ENCODE results near the gene PRKCQ. TPM values are rescaled to one million over a fixed set of nuclear protein-coding genes. Genes with fewer than 3 reads are reported as not detected.

PRKCQ gene
- total RNA-seq = 16.5 TPM
- polyA plus RNA-seq (ENCODE audit: insufficient read depth in 1 of 8, insufficient read length in 8 of 8, low replicate concordance in 1 of 8) = 10 to 100 TPM in 7 of 8 donors, 1 to 10 TPM in 1; 8.4 to 21.9 (median 14.1) TPM
- long read RNA-seq, donor 1, partial matches to known transcripts = 0 of 1 reads
- long read RNA-seq, donor 1, other reads (novel, unspliced or antisense) = 0 of 1 reads
- long read RNA-seq, donor 2 = 0 reads
- long read RNA-seq, donor 3, partial matches to known transcripts = 6 of 13 reads
- long read RNA-seq, donor 3, other reads (novel, unspliced or antisense) = 6 of 13 reads
- long read RNA-seq, donor 4 = 0 reads
- long read RNA-seq, donor 5, partial matches to known transcripts = 10 of 10 reads
- long read RNA-seq, donor 5, other reads (novel, unspliced or antisense) = 0 of 10 reads
- long read RNA-seq, donor 6, partial matches to known transcripts = 0 of 5 reads
- long read RNA-seq, donor 6, other reads (novel, unspliced or antisense) = 5 of 5 reads
- long read RNA-seq, donor 7 = 0 reads
- long read RNA-seq, donor 8, partial matches to known transcripts = 0 of 1 reads
- long read RNA-seq, donor 8, other reads (novel, unspliced or antisense) = 0 of 1 reads
- long read RNA-seq, donor 9 = 0 reads
- long read RNA-seq, donor 10 = 0 reads
- long read RNA-seq, donor 11 = 0 reads

DNA sequence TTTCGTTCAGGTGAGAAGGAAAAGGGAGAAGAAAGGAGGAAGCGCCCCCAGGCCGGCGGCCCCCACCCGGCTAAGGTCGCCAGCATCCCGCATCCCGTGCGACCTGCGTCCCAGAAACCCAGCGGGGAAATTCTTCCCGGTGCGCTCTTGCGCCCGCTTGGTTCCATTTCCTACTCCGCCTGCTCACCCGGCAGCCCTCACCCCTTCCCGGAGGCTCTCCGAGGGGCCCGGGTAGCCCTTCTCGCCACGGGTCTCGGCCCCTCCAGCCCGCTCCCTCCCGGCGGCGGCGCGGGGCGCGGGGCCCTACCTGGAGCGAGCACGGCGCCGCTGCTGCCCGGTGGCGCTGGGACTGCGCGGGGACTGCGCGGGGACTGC is at the start of gene PRKCQ:
Gene PRKCQ, minus strand, starts transcription at position 373 of the 375 bp plus-strand sequence. CDS start 65,141 bp downstream, outside the sequence.
- H3K27ac ChIP-seq (ENCODE audit: low read length) = peak within 1 kb of the TSS; percentile 62
- peaks cover 16% of the 10 kb centered on the region for H3K27me3 ChIP-seq (ENCODE audit: control insufficient read depth, insufficient read depth, low read length)
- H3K4me3 ChIP-seq (ENCODE audit: low read length) = peak within 1 kb of the TSS; percentile 56
- H3K9me3 ChIP-seq (replicated peaks; ENCODE audit: control insufficient read depth, low read depth, low read length) = peaks cover 3% of the 10 kb centered on the region
- 1% methylated on average over 39 of the region's 41 CpGs for WGBS (ENCODE audit: insufficient coverage)
- DNase-seq = peak; percentile 48
- peaks cover 2% of the 10 kb centered on the region for H3K36me3 ChIP-seq (ENCODE audit: control insufficient read depth, insufficient read depth, low read length)
- peaks cover 7% of the 10 kb centered on the region for H3K4me1 ChIP-seq (ENCODE audit: control insufficient read depth, insufficient read depth, low read length)

- Histone ChIP-seq H3K36me3 (ENCODE audit: control insufficient read depth, insufficient read depth, low read length) (no peaks in the 10 kb centered on the region), H3K27me3 (ENCODE audit: control insufficient read depth, insufficient read depth, low read length) (no peaks in the 10 kb centered on the region), H3K9me3 (replicated peaks; ENCODE audit: control insufficient read depth, low read depth, low read length) (no peaks in the 10 kb centered on the region), H3K27ac (ENCODE audit: low read length) (no peak overlapping the region), H3K4me1 (ENCODE audit: control insufficient read depth, insufficient read depth, low read length) (no peaks in the 10 kb centered on the region), H3K4me3 (ENCODE audit: low read length) (no peak overlapping the region)
- WGBS (ENCODE audit: insufficient coverage) = 55% methylated on average over 2 of the region's 4 CpGs
- no peak for DNase-seq
Observed at GRCh38 chr10:6625428-6625827, 45.4 kb upstream of the PRKCQ start.

DNA sequence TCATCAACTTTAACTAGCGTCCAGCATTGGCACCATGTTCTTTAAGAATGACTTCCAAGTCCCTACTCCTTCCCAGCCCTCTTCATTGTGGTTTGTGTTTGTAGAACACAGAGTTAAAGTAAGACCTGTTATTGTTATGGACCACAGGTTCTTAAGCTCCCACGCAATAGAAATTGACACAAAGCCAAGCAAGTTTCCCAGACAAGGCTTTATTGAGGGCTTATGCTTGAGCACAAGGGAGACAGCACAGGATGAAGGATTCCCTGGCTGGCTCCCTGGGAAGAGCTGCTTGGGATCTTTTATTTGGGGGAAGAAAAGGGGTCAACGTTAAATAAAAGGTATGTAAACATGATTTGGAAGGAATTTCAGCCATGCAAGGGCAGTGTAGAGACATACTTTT is 44.3 kb upstream of the PRKCQ start:
- WGBS (ENCODE audit: insufficient coverage) = 0% methylated on average over 1 of the region's 3 CpGs
- no peaks in the 10 kb centered on the region for H3K27me3 ChIP-seq (ENCODE audit: control insufficient read depth, insufficient read depth, low read length)
- H3K4me3 ChIP-seq (ENCODE audit: low read length) = no peak overlapping the region
- H3K27ac ChIP-seq (ENCODE audit: low read length) = no peak overlapping the region
- DNase-seq = no peak
- H3K9me3 ChIP-seq (replicated peaks; ENCODE audit: control insufficient read depth, low read depth, low read length) = no peaks in the 10 kb centered on the region
- no peaks in the 10 kb centered on the region for H3K4me1 ChIP-seq (ENCODE audit: control insufficient read depth, insufficient read depth, low read length)
- H3K36me3 ChIP-seq (ENCODE audit: control insufficient read depth, insufficient read depth, low read length) = no peaks in the 10 kb centered on the region

GRCh38 chr10:6622921-6623320 is 42.8 kb upstream of the PRKCQ start:
- no peak for DNase-seq
- Histone ChIP-seq H3K27ac (ENCODE audit: low read length) (no peak overlapping the region), H3K27me3 (ENCODE audit: control insufficient read depth, insufficient read depth, low read length) (no peaks in the 10 kb centered on the region), H3K9me3 (replicated peaks; ENCODE audit: control insufficient read depth, low read depth, low read length) (no peaks in the 10 kb centered on the region), H3K36me3 (ENCODE audit: control insufficient read depth, insufficient read depth, low read length) (no peaks in the 10 kb centered on the region), H3K4me3 (ENCODE audit: low read length) (no peak overlapping the region), H3K4me1 (ENCODE audit: control insufficient read depth, insufficient read depth, low read length) (no peaks in the 10 kb centered on the region)
- WGBS (ENCODE audit: insufficient coverage) = 79% methylated on average over 4 of the region's 5 CpGs

DNA sequence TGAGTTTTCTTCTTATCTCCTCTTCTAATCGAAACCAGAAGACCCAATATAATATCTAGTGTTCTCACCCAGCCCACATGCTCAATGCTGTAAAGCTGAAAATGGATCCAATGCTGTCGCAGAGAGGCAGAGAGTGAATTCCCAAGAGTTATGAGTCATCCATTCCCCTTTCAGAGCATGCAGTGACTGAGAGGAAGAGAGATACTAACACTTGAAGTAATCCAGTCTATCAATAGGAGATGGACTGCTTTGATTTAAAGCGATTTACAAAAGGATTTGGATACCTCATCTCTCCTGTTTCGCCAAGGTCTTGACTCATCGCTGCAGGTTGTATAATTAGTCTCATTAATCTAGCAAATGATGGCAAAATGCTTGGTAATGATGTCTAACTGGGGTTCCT is 41.5 kb upstream of the PRKCQ start:
- no peaks in the 10 kb centered on the region for H3K9me3 ChIP-seq (replicated peaks; ENCODE audit: control insufficient read depth, low read depth, low read length)
- peak; percentile 53 for DNase-seq
- H3K27me3 ChIP-seq (ENCODE audit: control insufficient read depth, insufficient read depth, low read length) = no peaks in the 10 kb centered on the region
- no peaks in the 10 kb centered on the region for H3K4me1 ChIP-seq (ENCODE audit: control insufficient read depth, insufficient read depth, low read length)
- H3K36me3 ChIP-seq (ENCODE audit: control insufficient read depth, insufficient read depth, low read length) = no peaks in the 10 kb centered on the region
- WGBS (ENCODE audit: insufficient coverage) = no CpG with 5 or more reads among the region's 5 CpGs
- H3K4me3 ChIP-seq (ENCODE audit: low read length) = no peak overlapping the region
- no peak overlapping the region for H3K27ac ChIP-seq (ENCODE audit: low read length)

GRCh38 chr10:6619660-6620059 is 39.6 kb upstream of the PRKCQ start:
- Histone ChIP-seq H3K27ac (ENCODE audit: low read length) (no peak overlapping the region), H3K27me3 (ENCODE audit: control insufficient read depth, insufficient read depth, low read length) (no peaks in the 10 kb centered on the region), H3K36me3 (ENCODE audit: control insufficient read depth, insufficient read depth, low read length) (no peaks in the 10 kb centered on the region), H3K4me1 (ENCODE audit: control insufficient read depth, insufficient read depth, low read length) (no peaks in the 10 kb centered on the region), H3K4me3 (ENCODE audit: low read length) (no peak overlapping the region), H3K9me3 (replicated peaks; ENCODE audit: control insufficient read depth, low read depth, low read length) (no peaks in the 10 kb centered on the region)
- 70% methylated on average over 3 of the region's 12 CpGs for WGBS (ENCODE audit: insufficient coverage)
- DNase-seq = no peak

- H3K27me3 ChIP-seq (ENCODE audit: control insufficient read depth, insufficient read depth, low read length) = no peaks in the 10 kb centered on the region
- no peaks in the 10 kb centered on the region for H3K4me1 ChIP-seq (ENCODE audit: control insufficient read depth, insufficient read depth, low read length)
- no peak for DNase-seq
- no peaks in the 10 kb centered on the region for H3K36me3 ChIP-seq (ENCODE audit: control insufficient read depth, insufficient read depth, low read length)
- WGBS (ENCODE audit: insufficient coverage) = 80% methylated on average over 1 of the region's 1 CpG
- H3K27ac ChIP-seq (ENCODE audit: low read length) = no peak overlapping the region
- H3K4me3 ChIP-seq (ENCODE audit: low read length) = no peak overlapping the region
- H3K9me3 ChIP-seq (replicated peaks; ENCODE audit: control insufficient read depth, low read depth, low read length) = no peaks in the 10 kb centered on the region
Observed at GRCh38 chr10:6618340-6618739, 38.3 kb upstream of the PRKCQ start.

DNA sequence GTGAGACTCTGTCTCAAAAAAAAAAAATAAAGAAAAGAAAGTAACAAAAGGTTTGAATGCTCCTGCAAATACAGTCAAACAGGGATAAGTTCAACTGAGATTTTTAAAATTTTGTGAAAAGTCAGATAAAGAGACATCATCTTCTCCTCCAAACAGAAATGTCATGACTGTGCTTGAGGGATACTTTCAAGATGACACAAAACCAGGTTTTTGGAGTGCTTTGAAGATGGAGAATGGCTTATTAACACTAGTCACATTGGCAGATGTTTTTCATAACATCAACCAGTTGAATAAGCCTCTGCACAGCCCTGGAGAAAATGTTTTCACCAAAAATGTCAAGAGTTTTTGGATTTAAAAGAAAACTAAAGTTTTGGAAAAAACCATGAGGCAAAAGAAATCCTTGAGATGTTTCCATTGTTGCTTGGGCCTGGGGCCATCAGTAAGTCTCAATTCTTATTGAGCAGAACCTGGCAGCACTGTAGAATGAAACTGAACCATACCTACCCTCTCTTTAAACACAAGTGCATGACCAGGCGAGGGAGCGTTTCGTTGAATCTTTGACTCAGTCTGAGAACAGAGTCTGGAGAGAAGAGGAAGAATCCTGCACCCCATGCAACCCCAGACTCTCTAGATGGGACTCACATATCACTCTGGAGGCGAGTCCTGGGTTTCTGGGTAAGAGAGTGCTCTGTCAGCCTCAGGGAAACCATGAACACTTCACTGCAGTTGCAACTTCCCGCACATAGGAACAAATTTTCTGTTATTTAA is 37.4 kb upstream of the PRKCQ start:
- Histone ChIP-seq H3K4me1 (ENCODE audit: control insufficient read depth, insufficient read depth, low read length) (no peaks in the 10 kb centered on the region), H3K27ac (ENCODE audit: low read length) (no peak overlapping the region), H3K4me3 (ENCODE audit: low read length) (no peak overlapping the region), H3K9me3 (replicated peaks; ENCODE audit: control insufficient read depth, low read depth, low read length) (no peaks in the 10 kb centered on the region), H3K27me3 (ENCODE audit: control insufficient read depth, insufficient read depth, low read length) (no peaks in the 10 kb centered on the region), H3K36me3 (ENCODE audit: control insufficient read depth, insufficient read depth, low read length) (no peaks in the 10 kb centered on the region)
- WGBS (ENCODE audit: insufficient coverage) = 100% methylated on average over 1 of the region's 5 CpGs
- DNase-seq = no peak

GRCh38 chr10:6615971-6616370 is 35.9 kb upstream of the PRKCQ start:
- Histone ChIP-seq H3K4me1 (ENCODE audit: control insufficient read depth, insufficient read depth, low read length) (no peaks in the 10 kb centered on the region), H3K27me3 (ENCODE audit: control insufficient read depth, insufficient read depth, low read length) (no peaks in the 10 kb centered on the region), H3K4me3 (ENCODE audit: low read length) (no peak overlapping the region), H3K36me3 (ENCODE audit: control insufficient read depth, insufficient read depth, low read length) (no peaks in the 10 kb centered on the region), H3K9me3 (replicated peaks; ENCODE audit: control insufficient read depth, low read depth, low read length) (no peaks in the 10 kb centered on the region), H3K27ac (ENCODE audit: low read length) (no peak overlapping the region)
- no peak for DNase-seq
- 56% methylated on average over 1 of the region's 4 CpGs for WGBS (ENCODE audit: insufficient coverage)

DNA sequence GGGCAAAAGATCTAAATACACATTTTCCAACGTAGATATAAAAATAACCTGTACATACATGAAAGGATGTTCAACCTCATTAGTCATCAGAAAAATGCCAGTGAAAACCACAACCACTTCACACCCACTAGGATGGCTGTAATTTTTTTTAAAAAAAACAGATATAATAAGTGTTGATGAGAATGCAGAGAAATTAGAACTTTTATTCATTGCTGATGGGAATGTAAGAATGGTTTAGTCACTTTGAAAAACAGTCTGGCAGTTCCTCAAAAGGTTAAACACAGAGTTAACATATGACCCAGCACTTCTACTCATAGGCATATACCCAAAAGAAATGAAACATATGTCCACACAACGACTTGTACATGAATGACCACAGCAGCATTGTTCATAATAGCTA is 32.3 kb upstream of the PRKCQ start:
- H3K4me1 ChIP-seq (ENCODE audit: control insufficient read depth, insufficient read depth, low read length) = peaks cover 11% of the 10 kb centered on the region
- no peak overlapping the region for H3K4me3 ChIP-seq (ENCODE audit: low read length)
- no peak for DNase-seq
- no CpG with 5 or more reads among the region's 2 CpGs for WGBS (ENCODE audit: insufficient coverage)
- no peaks in the 10 kb centered on the region for H3K27me3 ChIP-seq (ENCODE audit: control insufficient read depth, insufficient read depth, low read length)
- H3K9me3 ChIP-seq (replicated peaks; ENCODE audit: control insufficient read depth, low read depth, low read length) = no peaks in the 10 kb centered on the region
- no peak overlapping the region for H3K27ac ChIP-seq (ENCODE audit: low read length)
- H3K36me3 ChIP-seq (ENCODE audit: control insufficient read depth, insufficient read depth, low read length) = no peaks in the 10 kb centered on the region

Measured in muscle of leg (tissue), 16 donors.